H9 (cell line): Measurements from ENCODE around the gene SMCHD1. TPM values are rescaled to one million over a fixed set of nuclear protein-coding genes. Genes with fewer than 3 reads are reported as not detected.

Experiments
- DNase-seq: peaks from one replicate; pipeline ENCODE4 v3.0.0-alpha.2; 2017
- H2AFZ ChIP-seq: one replicate; pipeline ENCODE4 v1.6.1; 2013; ENCODE audit warnings: mild to moderate bottlenecking, low read length, control low read depth, moderate library complexity
- H2AK5ac ChIP-seq: 2 replicates; pipeline ENCODE4 v1.6.1; 2013; ENCODE audit warnings: low read length, control low read depth, mixed read lengths; ENCODE audit not compliant: insufficient read length
- H2BK120ac ChIP-seq: one replicate; pipeline ENCODE4 v1.6.1; 2013; ENCODE audit warnings: low read depth, mild to moderate bottlenecking, low read length, control low read depth, inconsistent platforms; ENCODE audit not compliant: poor library complexity, severe bottlenecking
- H2BK12ac ChIP-seq: 2 replicates; pipeline ENCODE4 v1.6.1; 2013; ENCODE audit warnings: low read length, control low read depth, mixed read lengths, low read depth; ENCODE audit not compliant: insufficient read length
- H2BK15ac ChIP-seq: 2 replicates; pipeline ENCODE4 v1.6.1; 2013; ENCODE audit warnings: low read depth, low read length, control low read depth
- H2BK20ac ChIP-seq: one replicate; pipeline ENCODE4 v1.6.1; 2013; ENCODE audit warnings: low read depth, mild to moderate bottlenecking, low read length, control low read depth, inconsistent platforms; ENCODE audit not compliant: poor library complexity, severe bottlenecking
- H2BK5ac ChIP-seq: 2 replicates; pipeline ENCODE4 v1.6.1; 2013; ENCODE audit warnings: low read length, control low read depth, mixed read lengths; ENCODE audit not compliant: insufficient read length
- H3K14ac ChIP-seq: 2 replicates; pipeline ENCODE4 v1.6.1; 2013; ENCODE audit warnings: low read length, control low read depth; ENCODE audit not compliant: insufficient read depth
- H3K18ac ChIP-seq: 2 replicates; pipeline ENCODE4 v1.6.1; 2013; ENCODE audit warnings: low read depth, mild to moderate bottlenecking, mixed read lengths, low read length, control low read depth; ENCODE audit not compliant: insufficient read length
- H3K23ac ChIP-seq: 2 replicates; pipeline ENCODE4 v1.6.1; 2013; ENCODE audit warnings: low read length, control low read depth, mixed read lengths, low read depth; ENCODE audit not compliant: insufficient read length
- H3K23me2 ChIP-seq: 2 replicates; pipeline ENCODE4 v1.6.1; 2013; ENCODE audit warnings: low read depth, mild to moderate bottlenecking, mixed read lengths, low read length, control low read depth; ENCODE audit not compliant: insufficient read length, poor library complexity, severe bottlenecking
- H3K27ac ChIP-seq: 2 replicates; pipeline ENCODE4 v1.5.1; 2013; ENCODE audit warnings: low read length, control low read depth, mixed read lengths, low read depth; ENCODE audit not compliant: insufficient read length
- H3K27me3 ChIP-seq: 2 replicates; pipeline ENCODE4 v1.6.1; 2013; ENCODE audit warnings: low read length, control low read depth, inconsistent platforms; ENCODE audit not compliant: insufficient read depth
- H3K4ac ChIP-seq: 2 replicates; pipeline ENCODE4 v1.6.1; 2013; ENCODE audit warnings: low read depth, mild to moderate bottlenecking, control low read depth, inconsistent platforms, low read length, moderate library complexity
- H3K4me1 ChIP-seq: 2 replicates; pipeline ENCODE4 v1.6.1; 2013; ENCODE audit warnings: low read length, control low read depth, inconsistent platforms; ENCODE audit not compliant: insufficient read depth
- H3K4me2 ChIP-seq: 2 replicates; pipeline ENCODE4 v1.6.1; 2013; ENCODE audit warnings: low read length, control low read depth, mixed read lengths; ENCODE audit not compliant: insufficient read length, insufficient read depth
- H3K56ac ChIP-seq: 2 replicates; pipeline ENCODE4 v1.6.1; 2013; ENCODE audit warnings: low read depth, mild to moderate bottlenecking, mixed read lengths, low read length, control low read depth; ENCODE audit not compliant: insufficient read length
- H3K79me1 ChIP-seq: 2 replicates; pipeline ENCODE4 v1.6.1; 2013; ENCODE audit warnings: low read depth, mild to moderate bottlenecking, moderate library complexity, low read length, control low read depth, inconsistent platforms; ENCODE audit not compliant: insufficient read depth, poor library complexity, severe bottlenecking
- H3K79me2 ChIP-seq: 2 replicates; pipeline ENCODE4 v1.6.1; 2013; ENCODE audit warnings: low read length, control low read depth, inconsistent platforms; ENCODE audit not compliant: insufficient read depth
- H3K9ac ChIP-seq: 2 replicates; pipeline ENCODE4 v1.6.1; 2013; ENCODE audit warnings: low read length, control low read depth, mixed read lengths; ENCODE audit not compliant: insufficient read length; ENCODE audit errors: extremely low read depth
- H3K9me3 ChIP-seq: one replicate; pipeline ENCODE4 v1.6.1; 2013; ENCODE audit warnings: low read depth, low read length, inconsistent platforms; ENCODE audit not compliant: control insufficient read depth
- H3T11ph ChIP-seq: one replicate; pipeline ENCODE4 v1.6.1; 2013; ENCODE audit warnings: mild to moderate bottlenecking, low read length, control low read depth, inconsistent platforms
- H4K20me1 ChIP-seq: one replicate; pipeline ENCODE4 v1.6.1; 2013; ENCODE audit not compliant: control insufficient read depth, insufficient read length, insufficient read depth
- H4K5ac ChIP-seq: 2 replicates; pipeline ENCODE4 v1.6.1; 2013; ENCODE audit warnings: low read depth, mild to moderate bottlenecking, mixed read lengths, low read length, control low read depth; ENCODE audit not compliant: insufficient read length
- H4K8ac ChIP-seq: replicated peaks from 2 replicates; pipeline ENCODE4 v1.6.1; 2013; ENCODE audit warnings: low read length, control low read depth, mixed read lengths, low read depth; ENCODE audit not compliant: insufficient read length
- H4K91ac ChIP-seq: 2 replicates; pipeline ENCODE4 v1.6.1; 2013; ENCODE audit warnings: low read depth, mild to moderate bottlenecking, moderate library complexity, mixed read lengths, low read length, control low read depth; ENCODE audit not compliant: insufficient read length
- H3K27ac Mint-ChIP-seq, 3 experiments: 2 replicates in 2 of 3; 3 replicates in 1 of 3; pipeline ENCODE4 v1.8.0; 2020 to 2021; ENCODE audit warnings: mixed read lengths in 3 of 3, mild to moderate bottlenecking in 1 of 3, moderate library complexity in 1 of 3
- H3K27me3 Mint-ChIP-seq: 2 replicates; pipeline ENCODE4 v1.8.0; 2021; ENCODE audit warnings: low read depth, mild to moderate bottlenecking, moderate library complexity, mixed read lengths
- H3K36me3 Mint-ChIP-seq, 3 experiments: 2 replicates in 2 of 3; 3 replicates in 1 of 3; pipeline ENCODE4 v1.8.0; 2020 to 2021; ENCODE audit warnings: low read depth in 3 of 3, mixed read lengths in 3 of 3; ENCODE audit not compliant: insufficient read depth in 1 of 3
- H3K4me1 Mint-ChIP-seq, 2 experiments: 2 replicates each; pipeline ENCODE4 v1.8.0; 2020; ENCODE audit warnings: mixed read lengths in 2 of 2
- H3K4me3 Mint-ChIP-seq, 2 experiments: 2 replicates in 1 of 2; 3 replicates in 1 of 2; pipeline ENCODE4 v1.8.0; 2020 to 2021; ENCODE audit warnings: mild to moderate bottlenecking in 2 of 2, mixed read lengths in 2 of 2, moderate library complexity in 1 of 2
- H3K9me3 Mint-ChIP-seq, 2 experiments: 2 replicates in 1 of 2; 3 replicates in 1 of 2; pipeline ENCODE4 v1.8.0; 2020; ENCODE audit warnings: mild to moderate bottlenecking in 2 of 2, mixed read lengths in 2 of 2, moderate library complexity in 1 of 2
- total RNA-seq: library from RNA; stranded (reverse); gene quantifications from 2 replicates; pipeline ENCODE4 v1.2.1, GENCODE V29; 2021
- TF ChIP-seq, protein P1 (sequence below): fragments of 200-600 bp; sonication (generic); conservative IDR thresholded peaks from 3 replicates; pipeline ENCODE4 v1.8.0; 2021; ENCODE audit warnings: antibody characterized with exemption, mild to moderate bottlenecking

SMCHD1 gene
- total RNA-seq, 1 experiment from 2014 or later, result 53.5 TPM

GRCh38 chr18:2777241-2777640 is 121.7 kb downstream of the SMCHD1 start:
- Histone ChIP-seq H2BK5ac (no peak overlapping the region), H2AFZ (no peak overlapping the region), H3K4ac (no peak overlapping the region), H3K14ac (no peak overlapping the region), H3K23ac (no peak overlapping the region), H3K9me3 (no peaks in the 10 kb centered on the region), H3K4me2 (no peak overlapping the region), H2BK20ac (no peak overlapping the region), H2BK120ac (no peak overlapping the region), H3K79me2 (no peaks in the 10 kb centered on the region), H4K20me1 (no peaks in the 10 kb centered on the region), H2BK12ac (no peak overlapping the region), H2AK5ac (no peak overlapping the region), H3K27ac (no peak overlapping the region), H4K5ac (no peak overlapping the region), H3T11ph (no peak overlapping the region), H2BK15ac (no peak overlapping the region), H3K23me2 (no peaks in the 10 kb centered on the region), H3K18ac (no peak overlapping the region), H3K79me1 (no peaks in the 10 kb centered on the region), H4K91ac (no peak overlapping the region), H3K27me3 (no peaks in the 10 kb centered on the region), H3K4me1 (no peaks in the 10 kb centered on the region), H4K8ac (no peak overlapping the region), H3K56ac (no peak overlapping the region), H3K9ac (no peak overlapping the region)
- no peak overlapping the region for H3K27ac Mint-ChIP-seq
- no peaks in the 10 kb centered on the region for H3K9me3 Mint-ChIP-seq
- no peaks in the 10 kb centered on the region; the same call in 1 of the 2 replicates for H3K27me3 Mint-ChIP-seq
- TF ChIP-seq, protein P1, sequence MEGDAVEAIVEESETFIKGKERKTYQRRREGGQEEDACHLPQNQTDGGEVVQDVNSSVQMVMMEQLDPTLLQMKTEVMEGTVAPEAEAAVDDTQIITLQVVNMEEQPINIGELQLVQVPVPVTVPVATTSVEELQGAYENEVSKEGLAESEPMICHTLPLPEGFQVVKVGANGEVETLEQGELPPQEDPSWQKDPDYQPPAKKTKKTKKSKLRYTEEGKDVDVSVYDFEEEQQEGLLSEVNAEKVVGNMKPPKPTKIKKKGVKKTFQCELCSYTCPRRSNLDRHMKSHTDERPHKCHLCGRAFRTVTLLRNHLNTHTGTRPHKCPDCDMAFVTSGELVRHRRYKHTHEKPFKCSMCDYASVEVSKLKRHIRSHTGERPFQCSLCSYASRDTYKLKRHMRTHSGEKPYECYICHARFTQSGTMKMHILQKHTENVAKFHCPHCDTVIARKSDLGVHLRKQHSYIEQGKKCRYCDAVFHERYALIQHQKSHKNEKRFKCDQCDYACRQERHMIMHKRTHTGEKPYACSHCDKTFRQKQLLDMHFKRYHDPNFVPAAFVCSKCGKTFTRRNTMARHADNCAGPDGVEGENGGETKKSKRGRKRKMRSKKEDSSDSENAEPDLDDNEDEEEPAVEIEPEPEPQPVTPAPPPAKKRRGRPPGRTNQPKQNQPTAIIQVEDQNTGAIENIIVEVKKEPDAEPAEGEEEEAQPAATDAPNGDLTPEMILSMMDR, result no peak
- H3K36me3 Mint-ChIP-seq, result peaks cover 14 to 55% (median 43%) of the 10 kb centered on the region in 3 experiments; a peak in 6 of 7 replicates
- DNase-seq, result no peak
- H3K4me1 Mint-ChIP-seq, result no peaks in the 10 kb centered on the region
- no peak overlapping the region for H3K4me3 Mint-ChIP-seq
